GM18499 (cell line): ENCODE results near the gene LPAR3.
"Not testable (repeated sequence)": the region's sequence is repeated elsewhere in the genome, so short reads cannot be mapped to it uniquely, and the experiment has no call there.

Experiments used
- ATAC-seq: cut with Tn5 transposase; IDR thresholded peaks from one replicate; pipeline ENCODE4 v1.9.1; 2021; ENCODE audit warnings: moderate number of reproducible peaks; ENCODE audit not compliant: insufficient read depth, unreplicated experiment

LPAR3 gene

DNA sequence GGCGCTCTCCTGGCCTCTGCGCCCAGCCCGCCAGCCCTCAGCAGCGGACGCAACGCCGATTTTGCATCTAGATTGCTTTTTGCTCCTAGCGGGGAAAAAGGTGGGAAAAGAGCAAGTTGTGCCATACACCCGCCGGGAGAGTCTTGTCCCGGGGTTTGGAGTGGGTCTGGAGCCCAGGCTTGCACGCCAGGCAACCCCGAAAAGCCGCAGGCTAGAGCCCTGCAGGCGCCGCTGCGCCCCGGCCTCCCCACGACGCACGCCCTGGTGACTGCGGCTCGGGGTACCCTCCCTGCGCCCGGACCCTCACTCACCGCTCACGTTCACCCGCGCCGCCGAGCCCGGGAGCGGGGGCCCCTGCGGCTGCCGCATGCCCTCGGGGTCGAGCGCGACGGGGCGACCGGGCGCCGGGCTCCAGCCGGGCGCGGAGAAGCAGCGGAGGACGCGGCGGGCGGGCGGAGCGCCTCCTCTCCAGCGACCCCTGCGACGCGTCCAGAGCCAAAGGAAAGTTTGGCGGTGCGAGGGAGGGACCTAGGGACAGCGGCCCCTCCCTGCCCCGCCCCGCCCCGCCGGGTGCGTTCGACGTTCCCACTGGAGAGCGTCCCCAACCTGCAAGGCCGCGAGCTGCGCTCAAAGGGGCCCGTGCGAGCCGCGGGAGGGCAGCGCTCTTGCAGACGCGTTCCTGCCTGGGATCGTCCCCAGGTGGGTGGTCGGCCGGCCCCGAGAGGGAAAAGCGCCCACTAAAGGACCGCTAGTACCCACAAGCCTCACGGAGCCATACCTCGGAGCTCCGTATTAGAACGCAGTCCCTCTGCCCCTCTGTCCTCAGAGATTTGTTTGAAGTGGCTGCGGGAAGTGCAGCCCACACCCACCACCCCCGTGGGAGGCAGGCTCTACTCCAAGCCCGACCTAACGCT is at the start of gene LPAR3:
LPAR3 (minus strand) TSS at position 502 of the 914 bp plus-strand sequence. CDS start 27,086 bp downstream, outside the sequence.
- no peak for ATAC-seq

- ATAC-seq, result no peak
These were observed 48.8 kb upstream of the LPAR3 start for GRCh38 chr1:84941843-84942242.

- no peak for ATAC-seq
These were observed 47.5 kb upstream of the LPAR3 start for GRCh38 chr1:84940481-84940880.

- ATAC-seq, result no peak
These were observed 46.8 kb upstream of the LPAR3 start for GRCh38 chr1:84939761-84940160.

- no peak for ATAC-seq
These were observed 46.1 kb upstream of the LPAR3 start for GRCh38 chr1:84939151-84939550.

GRCh38 chr1:84936116-84936810 is 43.3 kb upstream of the LPAR3 start:
- ATAC-seq, result no peak

DNA sequence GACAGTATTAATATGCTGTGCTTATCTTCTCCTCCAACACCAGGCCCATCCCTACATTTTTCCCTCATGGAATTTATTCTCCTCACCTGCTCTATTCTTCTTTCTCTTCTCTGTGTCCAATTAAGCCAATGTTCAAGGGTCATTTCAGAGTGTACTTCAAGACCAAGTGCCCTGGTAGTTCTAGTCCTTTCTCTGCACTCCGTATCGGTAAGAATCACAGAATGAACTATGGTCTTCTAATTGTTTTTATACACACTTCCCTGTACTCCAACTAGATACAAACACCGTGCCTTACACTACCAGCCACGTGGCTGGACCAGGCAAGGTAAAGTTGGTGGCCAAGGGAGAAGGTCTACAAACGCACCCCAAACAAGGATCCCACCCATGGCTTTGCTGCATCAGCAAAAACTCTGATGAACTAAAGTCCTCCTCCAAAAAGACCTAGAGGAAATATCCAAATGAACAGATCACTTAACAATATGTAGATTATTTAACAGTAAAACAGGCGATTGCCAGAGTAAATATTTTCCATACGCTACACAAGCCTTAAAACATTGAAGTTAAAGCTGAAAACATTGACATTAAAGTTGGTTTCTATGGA is 40.1 kb upstream of the LPAR3 start:
- no peak for ATAC-seq

DNA sequence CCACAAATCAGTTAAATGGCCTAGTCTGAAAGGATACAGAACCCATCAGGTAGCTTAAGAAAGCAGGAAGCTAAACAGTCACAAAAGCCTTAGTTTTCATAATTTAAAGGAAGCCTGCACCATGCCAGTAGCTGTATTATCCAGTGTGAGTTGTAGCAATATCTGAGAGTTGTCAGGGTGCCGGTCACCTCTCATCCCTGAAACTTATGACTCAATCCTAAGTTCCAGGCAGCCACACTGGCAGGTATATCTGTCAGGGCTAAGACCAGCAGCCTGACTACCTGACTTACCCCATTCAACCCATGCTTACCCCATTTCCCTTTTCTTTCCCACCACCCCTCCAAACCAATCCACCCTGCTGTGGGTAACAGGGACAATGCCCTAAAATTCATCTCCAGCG is 37.8 kb upstream of the LPAR3 start:
- ATAC-seq, result no peak

DNA sequence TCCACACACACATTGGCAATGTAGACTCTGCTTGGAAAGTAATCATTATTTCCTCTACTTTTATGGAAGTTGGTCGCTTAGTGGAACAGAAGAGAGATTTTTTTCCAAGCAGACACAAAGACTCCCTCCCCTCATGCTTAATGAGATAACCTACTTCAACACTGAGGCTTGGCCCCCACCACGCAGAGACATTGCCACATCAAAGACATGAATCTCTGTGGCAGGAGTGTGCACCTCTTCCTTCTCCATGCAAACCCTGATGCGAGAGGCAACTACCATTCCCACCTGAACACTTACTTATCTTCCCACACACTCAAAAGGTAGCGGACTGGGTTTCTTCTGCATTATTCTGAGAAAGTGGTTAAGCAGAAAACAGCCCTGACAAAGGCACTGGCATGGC is 37.3 kb upstream of the LPAR3 start:
- no peak for ATAC-seq

DNA sequence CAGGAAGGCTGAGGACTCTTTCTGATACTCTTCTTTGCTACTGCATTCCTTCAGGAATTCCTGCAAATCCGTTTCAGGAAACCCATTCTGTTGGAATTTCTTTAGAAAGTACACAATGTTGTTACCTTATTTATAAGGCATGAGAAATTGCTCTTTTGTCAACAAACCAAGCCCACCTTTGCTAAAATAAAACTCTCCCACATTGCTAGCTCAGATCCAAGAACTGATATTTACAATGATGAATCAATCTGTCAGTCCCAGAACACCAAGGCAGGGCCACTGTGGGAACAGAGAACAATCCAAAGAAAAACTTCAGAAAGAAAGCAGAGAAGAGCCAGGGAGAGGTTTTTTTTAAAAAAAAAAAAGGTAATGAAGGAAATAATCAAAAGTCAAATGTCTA is 36.6 kb upstream of the LPAR3 start:
- no peak for ATAC-seq

DNA sequence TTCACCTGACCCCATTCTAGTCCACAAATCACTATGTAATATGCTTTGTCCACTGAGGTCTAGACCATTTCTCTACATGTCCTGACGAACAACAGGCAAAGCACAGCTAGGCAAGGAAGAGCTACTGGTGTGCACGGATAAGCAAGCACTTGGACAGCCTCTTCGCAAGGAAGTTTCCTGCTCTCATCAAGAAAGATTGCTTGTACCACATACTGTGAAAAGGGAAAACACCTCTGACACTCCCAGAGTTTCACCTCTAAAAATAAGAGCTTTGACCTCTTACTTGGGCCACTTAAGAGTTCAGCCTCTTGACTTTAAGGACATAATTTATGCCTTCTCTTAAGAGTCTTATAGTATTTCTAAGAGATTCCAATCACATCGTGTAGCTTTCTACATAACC is 36.0 kb upstream of the LPAR3 start:
- no peak for ATAC-seq

DNA sequence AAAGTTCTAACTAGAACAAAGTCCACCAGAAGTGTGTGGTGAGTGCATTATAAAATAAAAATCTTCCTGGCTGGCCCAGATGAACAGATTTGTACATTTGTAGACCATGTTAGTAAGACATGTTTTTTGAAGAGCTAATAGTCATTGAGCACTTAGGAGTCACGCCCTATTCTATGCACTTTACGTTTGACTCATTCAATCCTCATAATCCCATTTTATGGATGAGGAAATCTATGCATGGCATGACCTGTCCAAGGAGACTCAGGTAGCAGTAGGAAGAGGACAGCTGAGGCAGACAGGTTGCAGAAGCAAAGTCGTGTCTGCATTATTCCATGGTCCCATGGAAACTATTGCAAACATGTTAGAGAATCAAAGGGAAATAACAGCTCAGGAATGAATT is 30.3 kb upstream of the LPAR3 start:
- ATAC-seq, result no peak

GRCh38 chr1:84920159-84920558 is 27.2 kb upstream of the LPAR3 start:
- no peak for ATAC-seq

DNA sequence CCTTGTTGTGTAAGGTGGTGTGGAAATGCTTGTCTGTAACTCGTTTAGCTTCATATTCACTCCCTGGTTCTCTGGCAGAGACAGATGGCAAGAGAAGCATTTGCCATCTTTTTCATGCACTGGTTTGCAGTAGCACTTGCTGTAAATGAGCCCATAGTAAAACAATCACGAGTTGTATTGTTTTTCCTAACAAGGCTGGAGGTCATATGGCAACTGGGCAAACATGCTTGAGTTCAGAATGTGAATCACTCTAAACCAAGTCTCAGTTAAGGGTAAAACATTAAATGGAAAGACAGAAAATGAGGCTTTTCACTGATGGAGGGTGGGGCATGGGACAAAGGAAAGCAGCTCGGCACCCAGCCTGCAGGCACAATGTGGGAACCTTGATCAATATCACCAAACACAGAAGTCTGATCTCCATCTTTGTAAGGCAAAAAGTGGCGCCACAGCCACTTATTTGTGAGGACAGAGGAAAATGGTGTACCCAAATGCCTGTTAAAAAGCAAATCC is 26.5 kb upstream of the LPAR3 start:
- ATAC-seq, result no peak

DNA sequence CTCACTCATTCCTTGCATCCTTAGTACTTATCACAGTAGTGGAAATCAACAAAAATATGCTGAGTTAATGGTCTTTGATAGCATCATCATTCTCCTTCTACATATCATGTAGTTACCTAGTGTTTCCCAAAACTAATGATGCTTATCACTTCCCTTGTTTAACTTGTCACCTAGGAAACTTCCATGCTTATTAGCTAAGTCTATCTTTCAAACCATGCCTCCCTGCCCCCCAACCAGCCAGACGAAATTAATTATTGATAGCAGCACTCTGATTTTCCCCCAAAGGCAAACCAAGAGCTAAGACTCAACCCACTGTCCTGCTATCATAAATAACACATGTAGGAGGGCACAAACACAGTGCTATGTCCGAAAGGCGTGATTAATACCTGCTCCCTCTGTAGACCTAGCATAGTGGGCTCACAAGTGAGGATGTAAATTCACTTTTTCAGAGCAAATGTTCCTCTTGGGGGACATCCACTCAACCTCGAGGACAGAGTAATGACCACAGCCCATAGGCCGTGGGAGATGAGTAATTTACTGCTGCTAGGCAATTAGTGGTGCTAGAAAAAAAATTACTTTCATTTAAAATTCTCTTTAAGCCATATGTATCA is 25.8 kb upstream of the LPAR3 start:
- ATAC-seq, result no peak

DNA sequence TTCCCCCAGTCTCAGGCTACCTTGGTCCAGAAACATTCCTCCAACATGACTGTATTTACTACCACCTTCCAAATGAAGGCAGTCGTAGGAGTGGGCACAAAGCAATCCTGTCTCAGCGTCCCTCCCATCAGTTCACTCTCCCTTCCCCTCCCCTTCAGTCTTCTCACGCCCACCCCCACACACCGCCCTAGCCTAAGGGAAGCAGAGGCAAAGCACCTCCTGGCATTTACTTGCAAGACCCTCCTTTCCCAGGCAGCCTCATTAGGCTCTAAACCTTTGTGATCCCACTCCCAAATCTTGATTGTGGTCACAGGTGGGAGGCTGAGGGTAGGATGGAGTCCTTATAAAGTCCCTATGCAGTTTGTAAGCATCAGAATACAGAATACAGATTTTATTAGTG is 23.9 kb upstream of the LPAR3 start:
- no peak for ATAC-seq

DNA sequence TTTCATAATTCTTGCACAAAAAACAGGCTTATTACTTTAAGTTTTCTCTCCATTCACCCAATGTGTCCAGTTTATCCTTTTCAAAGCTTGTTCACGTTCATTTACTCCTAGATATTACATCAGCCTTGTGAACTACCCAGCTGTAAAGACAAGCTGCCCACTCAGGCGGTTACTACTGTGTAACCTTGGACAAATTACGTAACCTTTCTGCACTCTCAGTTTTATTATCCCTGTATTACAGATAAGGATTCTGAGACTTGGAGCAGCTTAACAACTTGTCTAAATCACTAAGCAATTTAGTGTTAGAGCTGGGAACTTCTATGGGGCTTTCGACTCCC is 20.5 kb upstream of the LPAR3 start:
- no peak for ATAC-seq

DNA sequence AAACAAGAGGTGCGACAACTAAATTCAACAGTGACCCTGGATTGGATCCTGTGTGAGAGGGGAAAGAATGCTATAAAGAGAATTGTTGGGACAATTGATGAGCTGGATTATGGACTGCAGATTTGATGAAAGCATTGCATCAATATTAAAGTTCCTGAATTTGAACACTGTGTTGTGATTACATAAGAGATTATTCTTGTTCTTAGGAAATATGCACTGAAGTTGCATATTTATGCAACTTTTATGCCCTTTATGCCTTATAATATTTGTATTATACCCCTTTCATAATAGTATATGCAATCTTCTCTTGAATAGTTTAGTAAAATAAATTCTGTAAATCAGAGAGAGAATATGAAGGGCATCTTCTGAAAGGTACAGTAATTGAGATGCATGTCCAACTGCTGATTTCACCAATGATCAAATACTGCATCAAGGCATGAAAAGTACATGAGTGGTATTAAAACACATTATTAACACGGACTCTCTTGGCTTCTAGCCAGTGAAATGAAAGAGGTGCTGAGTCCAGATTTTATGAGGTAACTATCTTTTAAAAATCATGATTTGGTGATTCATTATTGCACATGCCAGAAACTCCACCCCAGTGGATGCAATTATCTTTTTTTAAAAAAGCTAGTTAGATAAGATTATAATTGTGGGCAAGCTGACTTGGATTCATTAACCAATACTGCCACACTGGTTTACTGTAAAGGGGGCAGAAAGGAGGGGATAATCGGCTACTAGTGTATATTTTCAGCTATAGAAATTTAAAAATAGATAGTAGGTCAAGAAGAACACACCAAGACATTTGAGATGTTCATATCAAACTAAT is 19.9 kb upstream of the LPAR3 start:
- no peak for ATAC-seq

DNA sequence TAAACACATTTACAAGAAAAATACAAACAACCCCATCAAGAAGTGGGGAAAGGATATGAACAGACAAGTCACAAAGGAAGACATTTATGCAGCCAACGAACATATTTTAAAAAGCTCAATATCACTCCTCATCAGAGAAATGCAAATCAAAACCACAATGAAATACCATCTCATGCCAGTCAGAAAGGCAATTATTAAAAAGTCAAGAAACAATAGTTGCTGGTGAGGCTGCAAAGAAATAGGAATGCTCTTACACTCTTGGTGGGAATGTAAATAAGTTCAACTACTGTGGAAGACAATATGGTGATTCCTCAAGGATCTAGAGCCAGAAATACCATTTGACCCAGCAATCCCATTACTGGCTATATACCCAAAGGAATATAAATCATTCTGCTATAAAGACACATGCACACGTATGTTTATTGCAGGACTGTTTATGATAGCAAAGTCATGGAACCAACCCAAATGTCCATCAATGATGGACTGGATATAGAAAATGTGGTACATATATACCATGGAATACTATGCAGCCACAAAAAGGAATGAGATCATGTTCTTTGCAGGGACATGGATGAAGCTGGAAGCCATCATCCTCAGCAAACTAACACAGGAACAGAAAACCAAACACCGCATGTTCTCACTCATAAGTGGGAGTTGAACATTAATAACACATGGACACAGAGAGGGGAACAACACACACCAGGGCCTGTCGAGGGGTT is 15.9 kb upstream of the LPAR3 start:
- not testable (repeated sequence) for ATAC-seq
